Prostate gland (tissue), 2 donors: ENCODE measurements around the gene ARHGEF28. TPM values are rescaled to one million over a fixed set of nuclear protein-coding genes. Genes with fewer than 3 reads are reported as not detected.

ENCODE experiments used
- DNase-seq: peaks from one replicate; pipeline ENCODE4 v3.0.0-alpha.2; 2019; ENCODE audit warnings: low spot score
- H3K27ac ChIP-seq, 2 donors: fragments of 200-600 bp; sonication (generic); 2 replicates each; pipeline ENCODE4 v1.5.1; 2017 to 2019
- H3K27me3 ChIP-seq: fragments of 200-600 bp; sonication (generic); replicated peaks from 2 replicates; pipeline ENCODE4 v1.5.1; 2019; ENCODE audit not compliant: insufficient read depth
- H3K36me3 ChIP-seq, 2 donors: fragments of 200-600 bp; sonication (generic); 1 replicate in 1 of 2; 2 replicates in 1 of 2; pipeline versions ENCODE4 v1.5.1 to v1.8.1; 2017 to 2019
- H3K4me1 ChIP-seq: fragments of 200-600 bp; sonication (generic); replicated peaks from 2 replicates; pipeline ENCODE4 v1.5.1; 2019
- H3K4me3 ChIP-seq, 2 donors: fragments of 200-600 bp; sonication (generic); 2 replicates each; pipeline ENCODE4 v1.5.1; 2017 to 2019
- H3K9me3 ChIP-seq: fragments of 200-600 bp; sonication (generic); 2 replicates; pipeline ENCODE4 v1.5.1; 2017
- POLR2A ChIP-seq: fragments of 450-650 bp; IDR thresholded peaks from one replicate; pipeline ENCODE4 v1.6.1; 2016; ENCODE audit warnings: antibody characterized with exemption, mild to moderate bottlenecking
- POLR2AphosphoS5 ChIP-seq: sonication (generic); formaldehyde crosslinking; IDR thresholded peaks from one replicate; pipeline ENCODE4 v1.6.1; 2017; ENCODE audit warnings: antibody characterized with exemption
- WGBS: methylation state at CpG from one replicate; pipeline ENCODE4 v1.1.5; 2018; 5-methylcytosine and 5-hydroxymethylcytosine counted together
- intact Hi-C: fragments of 100-400 bp; cut with DNase I; formaldehyde crosslinking; loops from one replicate; pipeline ENCODE4 v1.14.2; 2022
- total RNA-seq, 2 donors: library from RNA; depleted of rRNA; stranded (reverse); fragments of >200 nt; gene quantifications; one replicate each; pipeline ENCODE4 v1.1.0, GENCODE V29; 2016
- TF ChIP-seq, protein P1 (sequence below), 4 experiments: fragments of 200-600 bp in 2 of 4; fragments of 450-650 bp in 2 of 4; sonication (generic) in 2 of 4; IDR thresholded peaks; 1 replicate in 3 of 4; 2 replicates in 1 of 4; pipeline ENCODE4 v1.5.1; 2016 to 2019; ENCODE audit warnings: antibody characterized with exemption in 4 of 4, mild to moderate bottlenecking in 2 of 4, moderate library complexity in 2 of 4

The ARHGEF28 gene
- total RNA-seq, 2 donors from 2014 or later = 18.9 to 28.3 TPM

DNA sequence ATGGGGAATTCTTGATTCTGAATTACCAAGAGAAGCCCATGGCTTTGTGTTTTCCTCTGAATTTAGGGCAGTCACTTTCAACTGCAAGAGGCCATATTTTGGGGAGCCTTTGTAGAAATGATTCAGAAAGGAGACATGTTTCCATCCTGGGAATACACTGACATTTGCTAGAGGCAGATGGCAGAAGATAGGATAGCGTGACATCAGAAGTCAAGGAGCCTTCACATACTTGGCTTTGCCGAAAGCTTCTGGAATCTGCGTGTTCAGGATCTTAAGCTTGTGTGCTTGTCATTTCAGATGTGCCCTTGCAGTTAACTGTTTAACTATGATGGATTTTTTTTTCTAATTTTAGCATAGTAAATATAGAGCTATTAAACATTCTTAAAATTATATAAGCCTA is 296.2 kb downstream of the ARHGEF28 start:
- no peaks in the 10 kb centered on the region for H3K36me3 ChIP-seq
- WGBS = 91% methylated on average over 3 of the region's 3 CpGs
- H3K27ac ChIP-seq = no peak overlapping the region
- no peak for DNase-seq
- no peak for TF ChIP-seq POLR2A
- no peak for TF ChIP-seq POLR2AphosphoS5
- TF ChIP-seq, protein P1, sequence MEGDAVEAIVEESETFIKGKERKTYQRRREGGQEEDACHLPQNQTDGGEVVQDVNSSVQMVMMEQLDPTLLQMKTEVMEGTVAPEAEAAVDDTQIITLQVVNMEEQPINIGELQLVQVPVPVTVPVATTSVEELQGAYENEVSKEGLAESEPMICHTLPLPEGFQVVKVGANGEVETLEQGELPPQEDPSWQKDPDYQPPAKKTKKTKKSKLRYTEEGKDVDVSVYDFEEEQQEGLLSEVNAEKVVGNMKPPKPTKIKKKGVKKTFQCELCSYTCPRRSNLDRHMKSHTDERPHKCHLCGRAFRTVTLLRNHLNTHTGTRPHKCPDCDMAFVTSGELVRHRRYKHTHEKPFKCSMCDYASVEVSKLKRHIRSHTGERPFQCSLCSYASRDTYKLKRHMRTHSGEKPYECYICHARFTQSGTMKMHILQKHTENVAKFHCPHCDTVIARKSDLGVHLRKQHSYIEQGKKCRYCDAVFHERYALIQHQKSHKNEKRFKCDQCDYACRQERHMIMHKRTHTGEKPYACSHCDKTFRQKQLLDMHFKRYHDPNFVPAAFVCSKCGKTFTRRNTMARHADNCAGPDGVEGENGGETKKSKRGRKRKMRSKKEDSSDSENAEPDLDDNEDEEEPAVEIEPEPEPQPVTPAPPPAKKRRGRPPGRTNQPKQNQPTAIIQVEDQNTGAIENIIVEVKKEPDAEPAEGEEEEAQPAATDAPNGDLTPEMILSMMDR (IDR thresholded peaks at IDR 0.05) = no peak
- H3K4me1 ChIP-seq = peaks cover 7% of the 10 kb centered on the region
- H3K27me3 ChIP-seq = no peaks in the 10 kb centered on the region
- no peaks in the 10 kb centered on the region for H3K9me3 ChIP-seq
- intact Hi-C loops = no loop called here
- no peak overlapping the region for H3K4me3 ChIP-seq

DNA sequence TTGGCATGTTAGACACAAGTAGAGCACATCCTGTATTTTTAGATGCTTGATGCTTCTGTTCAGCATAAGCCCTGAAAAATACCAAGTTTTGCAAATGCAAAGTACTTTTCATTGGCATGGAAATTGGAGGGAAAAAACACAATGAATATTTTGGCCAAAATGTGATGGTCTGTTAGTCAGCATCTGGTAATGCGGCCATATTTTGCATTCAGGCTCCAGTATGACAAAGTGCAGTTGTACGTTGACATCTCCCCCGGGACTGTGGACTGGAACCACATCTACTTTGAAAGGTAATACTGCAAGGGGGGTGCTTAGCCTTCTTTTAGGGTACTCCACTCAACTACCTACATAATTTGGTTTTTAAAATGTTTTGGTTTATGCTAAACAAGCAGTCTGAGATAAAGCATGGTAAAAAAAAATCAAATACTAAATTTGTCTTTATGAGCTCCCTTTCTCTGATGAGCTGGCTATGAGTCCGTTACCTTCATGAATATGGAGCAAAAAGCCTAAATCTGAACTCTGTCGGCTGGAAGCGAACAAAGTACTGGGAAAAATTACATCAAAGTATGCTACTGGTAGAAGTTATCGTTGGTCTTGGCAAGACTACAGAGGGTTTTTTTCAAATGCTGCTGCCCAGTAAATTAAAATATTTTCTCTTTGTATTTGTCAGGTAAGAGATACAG is 297.0 kb downstream of the ARHGEF28 start:
- intact Hi-C loops = no loop called here
- H3K4me3 ChIP-seq = no peak overlapping the region
- no peaks in the 10 kb centered on the region for H3K27me3 ChIP-seq
- TF ChIP-seq POLR2A (no peak), POLR2AphosphoS5 (no peak)
- TF ChIP-seq, protein P1 (IDR thresholded peaks at IDR 0.05) = no peak
- no peaks in the 10 kb centered on the region for H3K9me3 ChIP-seq
- WGBS = 82% methylated on average over 7 of the region's 7 CpGs
- no peak for DNase-seq
- no peaks in the 10 kb centered on the region for H3K4me1 ChIP-seq
- H3K27ac ChIP-seq = no peak overlapping the region
- H3K36me3 ChIP-seq = no peaks in the 10 kb centered on the region

DNA sequence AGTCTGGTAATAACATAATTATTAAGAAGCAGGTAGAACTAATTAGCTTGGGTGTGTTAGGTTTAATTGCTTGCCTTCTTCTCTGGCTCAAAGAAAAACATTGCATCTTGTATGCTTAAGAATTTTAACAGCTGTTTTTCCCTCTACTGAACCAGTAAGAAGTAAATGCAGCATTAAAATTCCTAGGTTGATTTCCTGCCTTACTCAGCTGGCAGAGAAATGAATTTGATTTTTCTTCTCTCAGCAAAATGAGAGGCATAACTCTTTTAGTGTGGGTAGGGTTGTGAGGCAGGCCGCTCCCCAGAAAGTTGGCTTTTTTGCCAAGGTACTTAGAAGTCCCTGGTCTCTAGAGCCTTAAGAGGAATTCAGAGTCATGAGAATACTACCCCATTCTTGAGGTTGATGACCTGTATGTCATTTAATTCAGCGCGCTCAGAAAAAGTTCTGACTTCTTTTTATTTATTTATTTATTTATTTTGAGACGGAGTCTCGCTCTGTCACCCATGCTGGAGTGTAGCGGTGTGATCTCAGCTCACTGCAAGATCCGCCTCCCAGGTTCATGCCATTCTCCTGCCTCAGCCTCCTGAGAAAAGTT is 302.6 kb downstream of the ARHGEF28 start:
- H3K9me3 ChIP-seq = no peaks in the 10 kb centered on the region
- no peaks in the 10 kb centered on the region for H3K36me3 ChIP-seq
- no peaks in the 10 kb centered on the region for H3K27me3 ChIP-seq
- no peaks in the 10 kb centered on the region for H3K4me1 ChIP-seq
- WGBS = 96% methylated on average over 7 of the region's 7 CpGs
- no peak for DNase-seq
- no peak overlapping the region for H3K4me3 ChIP-seq
- intact Hi-C loops = no loop called here
- TF ChIP-seq, protein P1 (IDR thresholded peaks at IDR 0.05) = no peak
- TF ChIP-seq POLR2A (no peak), POLR2AphosphoS5 (no peak)
- no peak overlapping the region for H3K27ac ChIP-seq

DNA sequence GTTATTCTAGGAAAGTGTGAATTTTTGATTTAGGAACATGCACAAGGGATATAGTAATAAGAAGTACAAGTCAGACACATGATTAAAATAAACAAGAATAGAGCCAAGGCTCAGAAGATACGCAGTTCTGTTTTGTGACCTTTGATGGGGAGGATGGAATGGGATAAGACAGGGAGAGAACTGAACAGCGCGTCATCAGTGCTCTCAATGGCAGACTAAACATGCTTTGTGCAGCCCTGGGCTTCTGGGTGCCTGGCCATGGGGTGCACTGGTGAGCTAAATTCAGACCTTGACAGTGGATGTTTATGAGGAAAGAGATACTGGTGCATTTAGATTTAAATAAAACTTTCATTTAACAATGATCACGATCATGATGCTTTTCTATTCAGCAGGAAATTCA is 309.7 kb downstream of the ARHGEF28 start:
- TF ChIP-seq, protein P1 (IDR thresholded peaks at IDR 0.05) = no peak
- TF ChIP-seq POLR2AphosphoS5 (no peak), POLR2A (no peak)
- WGBS = 89% methylated on average over 4 of the region's 4 CpGs
- Histone ChIP-seq H3K4me1 (no peaks in the 10 kb centered on the region), H3K9me3 (no peaks in the 10 kb centered on the region), H3K4me3 (no peak overlapping the region), H3K36me3 (no peaks in the 10 kb centered on the region), H3K27ac (no peak overlapping the region), H3K27me3 (no peaks in the 10 kb centered on the region)
- DNase-seq = no peak
- intact Hi-C loops = no loop called here
